H1 (cell line): Measurements from ENCODE around the gene NECAB3. TPM values are rescaled to one million over a fixed set of nuclear protein-coding genes. Genes with fewer than 3 reads are reported as not detected.
A peak's percentile ranks its signal among the peaks of the same experiment; 100 is the strongest.

Source experiments
- CTCF ChIA-PET: fragments of 300-600 bp; sonication (Branson Sonifier 250); formaldehyde crosslinking; loops from one replicate; lab custom pipeline; 2021; ENCODE audit not compliant: partially characterized antibody; lab: Charles Lee
- POLR2A ChIA-PET: fragments of 300-600 bp; sonication (Branson Sonifier 250); formaldehyde crosslinking; loops from one replicate; lab custom pipeline; 2021; ENCODE audit warnings: inconsistent platforms; ENCODE audit not compliant: partially characterized antibody; lab: Charles Lee
- DNase-seq, 2 experiments: peaks; one replicate each; pipeline versions ENCODE4 v3.0.0 to v3.0.0-alpha.2; 2010 to 2022; ENCODE audit warnings: low spot score in 2 of 2, low read depth in 1 of 2, mixed read lengths in 1 of 2
- FAIRE-seq: peaks from 2 replicates; lab custom pipeline; 2011; peaks lifted over from hg19 to GRCh38; lab: Jason Lieb, UNC
- H2AFZ ChIP-seq: 2 replicates; pipeline ENCODE4 v1.8.1; 2012; ENCODE audit warnings: low read length, inconsistent platforms
- H2AK5ac ChIP-seq: 2 replicates; pipeline ENCODE4 v1.6.1; 2013; ENCODE audit warnings: low read depth, low read length
- H2BK120ac ChIP-seq: replicated peaks from 2 replicates; pipeline ENCODE3; 2013; ENCODE audit warnings: low read depth, low read length, inconsistent platforms
- H2BK12ac ChIP-seq: 2 replicates; pipeline ENCODE4 v1.6.1; 2013; ENCODE audit warnings: low read depth, low read length
- H2BK15ac ChIP-seq: 2 replicates; pipeline ENCODE4 v1.6.1; 2013; ENCODE audit warnings: low read length
- H2BK20ac ChIP-seq: 2 replicates; pipeline ENCODE4 v1.6.1; 2013; ENCODE audit warnings: low read length
- H2BK5ac ChIP-seq: 2 replicates; pipeline ENCODE4 v1.6.1; 2013; ENCODE audit warnings: low read depth, low read length
- H3K14ac ChIP-seq: 2 replicates; pipeline ENCODE4 v1.6.1; 2013; ENCODE audit warnings: inconsistent platforms; ENCODE audit not compliant: insufficient read length
- H3K18ac ChIP-seq: 2 replicates; pipeline ENCODE4 v1.6.1; 2013; ENCODE audit warnings: low read length; ENCODE audit errors: extremely low read depth
- H3K23ac ChIP-seq: 2 replicates; pipeline ENCODE4 v1.6.1; 2013; ENCODE audit warnings: inconsistent platforms; ENCODE audit not compliant: insufficient read length
- H3K23me2 ChIP-seq: 2 replicates; pipeline ENCODE4 v1.6.1; 2013; ENCODE audit warnings: low read depth, low read length
- H3K27ac ChIP-seq: 2 replicates; pipeline ENCODE4 v1.6.1; 2011; ENCODE audit warnings: low read depth, low read length, inconsistent platforms
- H3K27me3 ChIP-seq, 4 experiments: replicated peaks in 1 of 4; 1 replicate in 1 of 4; 2 replicates in 3 of 4; pipeline versions ENCODE4 v1.6.1 to v1.8.1; 2011 to 2013; ENCODE audit warnings: low read length in 3 of 4, mild to moderate bottlenecking in 3 of 4, inconsistent platforms in 2 of 4, mixed read lengths in 2 of 4, moderate library complexity in 1 of 4; ENCODE audit not compliant: control insufficient read depth in 3 of 4, insufficient read depth in 3 of 4; ENCODE audit errors: extremely low read depth in 1 of 4
- H3K36me3 ChIP-seq, 4 experiments: 2 replicates each; pipeline versions ENCODE4 v1.6.1 to v1.8.1; 2011 to 2013; ENCODE audit warnings: mild to moderate bottlenecking in 4 of 4, low read length in 3 of 4, moderate library complexity in 2 of 4, control low read depth in 1 of 4, inconsistent platforms in 1 of 4; ENCODE audit not compliant: insufficient read depth in 4 of 4, control insufficient read depth in 2 of 4
- H3K4ac ChIP-seq: replicated peaks from 2 replicates; pipeline ENCODE3; 2013; ENCODE audit warnings: low read length, low read depth, mixed read lengths, inconsistent platforms; ENCODE audit not compliant: insufficient read length
- H3K4me1 ChIP-seq, 4 experiments: replicated peaks in 1 of 4; 1 replicate in 1 of 4; 2 replicates in 3 of 4; pipeline versions ENCODE4 v1.6.1 to v1.8.1; 2011 to 2013; ENCODE audit warnings: low read length in 3 of 4, inconsistent platforms in 2 of 4, mixed read lengths in 1 of 4; ENCODE audit not compliant: insufficient read depth in 4 of 4, control insufficient read depth in 3 of 4
- H3K4me2 ChIP-seq, 2 experiments: 2 replicates each; pipeline versions ENCODE4 v1.6.1 to v1.8.1; 2011 to 2013; ENCODE audit warnings: low read depth in 2 of 2, low read length in 2 of 2, control low read depth in 1 of 2, inconsistent platforms in 1 of 2, mild to moderate bottlenecking in 1 of 2; ENCODE audit not compliant: insufficient read depth in 1 of 2
- H3K4me3 ChIP-seq, 4 experiments: fragments of 200-600, 300-600 bp in 1 of 4; sonication (generic), shearing (Covaris generic), sonication (Bioruptor Twin) in 1 of 4; 2 replicates each; pipeline versions ENCODE4 v1.5.1 to v1.8.1; 2011 to 2016; ENCODE audit warnings: low read length in 4 of 4, low read depth in 3 of 4, control low read depth in 2 of 4, inconsistent platforms in 2 of 4, mild to moderate bottlenecking in 2 of 4, mixed read lengths in 1 of 4, moderate library complexity in 1 of 4; ENCODE audit not compliant: insufficient read depth in 2 of 4; ENCODE audit errors: extremely low read depth in 1 of 4
- H3K56ac ChIP-seq: replicated peaks from 2 replicates; pipeline ENCODE3; 2013; ENCODE audit warnings: low read depth, mild to moderate bottlenecking, mixed read lengths, low read length, inconsistent platforms; ENCODE audit not compliant: insufficient read length
- H3K79me1 ChIP-seq: 2 replicates; pipeline ENCODE4 v1.6.1; 2013; ENCODE audit warnings: low read depth, low read length, control low read depth
- H3K79me2 ChIP-seq, 2 experiments: 2 replicates each; pipeline versions ENCODE4 v1.6.1 to v1.8.1; 2012 to 2013; ENCODE audit warnings: low read length in 2 of 2, mild to moderate bottlenecking in 2 of 2, inconsistent platforms in 1 of 2; ENCODE audit not compliant: insufficient read depth in 2 of 2, control insufficient read depth in 1 of 2
- H3K9ac ChIP-seq, 4 experiments: replicated peaks in 1 of 4; 1 replicate in 1 of 4; 2 replicates in 3 of 4; pipeline versions ENCODE4 v1.6.1 to v1.8.1; 2011 to 2013; ENCODE audit warnings: low read depth in 3 of 4, low read length in 3 of 4, control low read depth in 2 of 4, mild to moderate bottlenecking in 2 of 4, moderate library complexity in 2 of 4, inconsistent platforms in 1 of 4; ENCODE audit errors: extremely low read depth in 1 of 4
- H3K9me3 ChIP-seq, 2 experiments: 2 replicates each; pipeline versions ENCODE4 v1.6.1 to v1.8.1; 2012 to 2013; ENCODE audit warnings: mild to moderate bottlenecking in 2 of 2, moderate library complexity in 2 of 2, control low read depth in 1 of 2, inconsistent platforms in 1 of 2, low read depth in 1 of 2, low read length in 1 of 2, mixed read lengths in 1 of 2; ENCODE audit not compliant: insufficient read depth in 2 of 2
- H4K20me1 ChIP-seq, 2 experiments: replicated peaks in 1 of 2; 2 replicates each; pipeline versions ENCODE3 to v1.8.1; 2011 to 2013; ENCODE audit warnings: inconsistent platforms in 2 of 2, low read length in 2 of 2, mild to moderate bottlenecking in 1 of 2; ENCODE audit not compliant: insufficient read depth in 2 of 2, control insufficient read depth in 1 of 2
- H4K5ac ChIP-seq: 2 replicates; pipeline ENCODE4 v1.6.1; 2013; ENCODE audit warnings: low read length, low read depth, mixed read lengths, inconsistent platforms; ENCODE audit not compliant: insufficient read length
- H4K8ac ChIP-seq: 2 replicates; pipeline ENCODE4 v1.8.0; 2013; ENCODE audit warnings: mild to moderate bottlenecking, moderate library complexity, low read length, inconsistent platforms; ENCODE audit not compliant: insufficient read depth; ENCODE audit errors: extremely low read depth
- H4K91ac ChIP-seq: replicated peaks from 2 replicates; pipeline ENCODE3; 2013; ENCODE audit warnings: low read length, mixed read lengths, inconsistent platforms; ENCODE audit not compliant: insufficient read length
- GTF2F1 ChIP-seq: IDR thresholded peaks from 2 replicates; pipeline ENCODE4 v1.6.1; 2012; ENCODE audit warnings: low read depth, low read length, improper control_type of control experiment, borderline replicate concordance
- RBBP5 ChIP-seq: IDR thresholded peaks from 2 replicates; pipeline ENCODE4 v1.7.1; 2012; ENCODE audit warnings: low read depth, mild to moderate bottlenecking, inconsistent platforms, low read length, moderate library complexity, borderline replicate concordance
- SIRT6 ChIP-seq: IDR thresholded peaks from one replicate; pipeline ENCODE4 v1.7.1; 2012; ENCODE audit warnings: low read length, inconsistent platforms
- SIX5 ChIP-seq: IDR thresholded peaks from 2 replicates; pipeline ENCODE4 v1.6.1; 2011; ENCODE audit warnings: mild to moderate bottlenecking, low read depth, low read length
- WGBS, 2 experiments: shearing (Covaris generic) in 1 of 2; methylation state at CpG; one replicate each; pipeline versions ENCODE4 v1.1.6 to v1.1.7; 2013 to 2015; ENCODE audit warnings: low lambda C conversion rate in 2 of 2, mixed read lengths in 2 of 2, inconsistent platforms in 1 of 2, low coverage in 1 of 2, missing lambda C conversion rate in 1 of 2; ENCODE audit not compliant: insufficient replicate concordance in 2 of 2, insufficient coverage in 1 of 2, insufficient read length in 1 of 2; ENCODE audit errors: extremely low coverage in 1 of 2, missing lambda C conversion rate in 1 of 2; 5-methylcytosine and 5-hydroxymethylcytosine counted together
- polyA plus RNA-seq, 7 experiments: library from polyadenylated mRNA; depleted of rRNA in 3 of 7; stranded (reverse) in 5 of 7; unstranded in 2 of 7; fragments of >200 nt in 5 of 7; fragments of 200-250 nt in 2 of 7; gene quantifications; 1 replicate in 5 of 7; 2 replicates in 1 of 7; 4 replicates in 1 of 7; pipeline versions ENCODE4 v1.2.1 to v1.2.3, GENCODE V29; 2011 to 2013; ENCODE audit warnings: missing spikeins in 2 of 7, mixed read lengths in 2 of 7
- total RNA-seq: library from RNA; stranded (reverse); fragmentation: NEBNext Ultra II Directional; extraction: Animal tissue kit (Norgen Biotek cat#: 25700); gene quantifications from 2 replicates; pipeline ENCODE4 v1.2.1, GENCODE V29; 2021

Gene NECAB3
- total and polyA plus RNA-seq, 2 of the 8 experiments (the other 6 are each of a cell fraction or from before 2014, with no cell fraction given): 20.5 to 46.2 TPM

DNA sequence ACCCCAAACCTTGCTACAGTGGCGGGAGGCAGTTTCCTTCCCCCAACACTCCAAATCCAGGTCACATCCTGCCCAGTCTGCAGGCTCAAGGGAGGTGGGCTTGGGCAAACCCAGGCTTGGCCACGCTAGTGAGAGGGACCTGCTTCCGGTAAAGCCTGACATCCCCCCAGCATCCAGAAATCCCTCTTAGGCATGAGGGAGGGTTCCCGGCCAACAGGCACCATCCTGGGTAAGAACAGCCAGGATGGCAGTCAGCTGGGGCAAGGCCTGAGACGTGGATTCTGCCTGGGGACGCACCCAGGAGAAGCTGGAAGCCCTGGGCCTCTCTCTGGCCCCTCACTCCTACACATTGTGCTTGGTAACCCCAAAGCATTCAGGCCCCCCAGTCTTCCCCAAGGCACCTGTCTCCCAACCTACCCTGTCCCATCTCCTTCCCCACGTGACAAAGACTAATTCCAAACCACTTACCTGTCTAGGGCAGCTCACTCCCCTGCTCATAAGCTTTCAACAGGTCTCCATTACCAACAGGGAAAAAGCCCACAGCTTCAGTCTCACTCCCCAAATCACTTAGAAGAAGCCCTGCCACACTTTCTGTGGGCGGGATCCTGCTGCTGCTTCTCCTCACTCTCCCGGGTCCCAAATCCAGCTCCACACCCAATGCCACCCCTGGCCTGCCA lies 10.0 kb downstream of the NECAB3 start:
- H2AFZ ChIP-seq: peak overlapping the region; percentile 78; the same call in 1 of the 2 replicates
- H3K56ac ChIP-seq: peak overlapping the region; percentile 34
- H3K4me2 ChIP-seq: peak overlapping the region; percentile 67 to 94
- peak overlapping the region; percentile 75 for H4K5ac ChIP-seq
- peak overlapping the region; percentile 100 for H2BK15ac ChIP-seq
- H4K8ac ChIP-seq: peak overlapping the region; percentile 90
- peaks cover 0 to 5% of the 10 kb centered on the region in 2 experiments; a peak in 1 of 4 replicates for H3K9me3 ChIP-seq
- peak overlapping the region; percentile 73 for H2BK5ac ChIP-seq
- no peaks in the 10 kb centered on the region for H3K79me2 ChIP-seq
- H2BK120ac ChIP-seq: peak overlapping the region; percentile 51
- peaks cover 0 to 15% of the 10 kb centered on the region in 2 experiments for H4K20me1 ChIP-seq
- H4K91ac ChIP-seq: peak overlapping the region; percentile 75
- FAIRE-seq (no peak), DNase-seq (no peak)
- peaks cover 0 to 10% (median 3%) of the 10 kb centered on the region in 4 experiments; a peak in 3 of 7 replicates for H3K27me3 ChIP-seq
- no peak overlapping the region for H3K14ac ChIP-seq
- H2AK5ac ChIP-seq: peak overlapping the region; percentile 17; the same call in 1 of the 2 replicates
- peak overlapping the region; percentile 52 to 68 (median 65) for H3K9ac ChIP-seq
- ChIA-PET POLR2A (interaction anchor here (0.6 to 17.9 kb wide), 11 partner anchors 9 to 288 kb away, joined by 3 to 245 read pairs (median 3); partner anchors contain the start of gene NECAB3), CTCF (interaction anchor here (0.7 to 3.9 kb wide), 10 partner anchors 9 to 211 kb away, joined by 3 to 22 read pairs (median 4); partner anchors contain the start of gene NECAB3)
- peak overlapping the region; percentile 61 for H3K27ac ChIP-seq
- peak overlapping the region; percentile 56 to 93 (median 82) for H3K4me3 ChIP-seq
- peaks cover 2 to 16% (median 6%) of the 10 kb centered on the region in 4 experiments; a peak in 3 of 8 replicates for H3K36me3 ChIP-seq
- WGBS, 2 experiments: 53% methylated on average over 9 of the region's 9 CpGs; no CpG with 5 or more reads in 1 of the 2 experiments
- H3K79me1 ChIP-seq: no peaks in the 10 kb centered on the region
- peak overlapping the region; percentile 64; the same call in 1 of the 2 replicates for H3K18ac ChIP-seq
- H3K4ac ChIP-seq: peak overlapping the region; percentile 96
- peaks cover 25% of the 10 kb centered on the region; the same call in 1 of the 2 replicates for H3K23me2 ChIP-seq
- H2BK20ac ChIP-seq: no peak overlapping the region
- peaks cover 0 to 18% (median 11%) of the 10 kb centered on the region in 4 experiments; a peak in 4 of 7 replicates for H3K4me1 ChIP-seq
- H2BK12ac ChIP-seq: peak overlapping the region; percentile 84; the same call in 1 of the 2 replicates
- H3K23ac ChIP-seq: no peak overlapping the region
- no peak for TF ChIP-seq SIRT6
- 0 out of 2 replicates have a peak, but pooled peaks have one; percentile 2 for TF ChIP-seq RBBP5
- no peak for TF ChIP-seq GTF2F1
- no peak for TF ChIP-seq SIX5
